A673 (cell line): ENCODE data around the gene UQCRC1. TPM values are rescaled to one million over a fixed set of nuclear protein-coding genes. Genes with fewer than 3 reads are reported as not detected.

Source experiments
- BruUV-seq: library from RNA; stranded (reverse); fragments of 400-500 nt; replicated peaks from 2 replicates; lab custom pipeline; 2021; lab: Mats Ljungman, UMichigan
- CTCF ChIA-PET: fragments of 300-600 bp; sonication (Branson Sonifier 250); formaldehyde crosslinking; loops from one replicate; lab custom pipeline; 2022; ENCODE audit warnings: antibody characterized with exemption; lab: Charles Lee
- POLR2A ChIA-PET: fragments of 300-600 bp; sonication (Branson Sonifier 250); formaldehyde crosslinking; loops from one replicate; lab custom pipeline; 2022; ENCODE audit warnings: antibody characterized with exemption; ENCODE audit not compliant: low non-redundant PET; lab: Charles Lee
- DNase-seq: peaks from one replicate; pipeline ENCODE4 v3.0.0-alpha.2; 2015; ENCODE audit warnings: low spot score
- H3K27ac ChIP-seq: fragments of 200-600 bp; sonication (generic); 2 replicates; pipeline ENCODE4 v1.5.1; 2016; ENCODE audit warnings: mixed run types, low read depth, mild to moderate bottlenecking, mixed read lengths, antibody characterized with exemption, low read length; ENCODE audit not compliant: poor library complexity, severe bottlenecking
- H3K27me3 ChIP-seq: fragments of 200-600 bp; sonication (generic); replicated peaks from 2 replicates; pipeline ENCODE4 v1.6.1; 2017; ENCODE audit warnings: mixed run types, low read depth, mild to moderate bottlenecking, mixed read lengths, antibody characterized with exemption, low read length; ENCODE audit not compliant: insufficient read depth, poor library complexity
- H3K36me3 ChIP-seq: fragments of 200-600 bp; sonication (generic); 2 replicates; pipeline ENCODE4 v1.6.1; 2016; ENCODE audit warnings: mixed run types, mild to moderate bottlenecking, mixed read lengths, antibody characterized with exemption, low read length; ENCODE audit not compliant: insufficient read depth, poor library complexity, severe bottlenecking
- H3K4me1 ChIP-seq: fragments of 200-600 bp; sonication (generic); 2 replicates; pipeline ENCODE4 v1.6.1; 2017; ENCODE audit warnings: mixed run types, mild to moderate bottlenecking, mixed read lengths, antibody characterized with exemption, low read length; ENCODE audit not compliant: insufficient read depth, poor library complexity, severe bottlenecking
- H3K4me3 ChIP-seq: fragments of 200-600 bp; sonication (generic); 2 replicates; pipeline ENCODE4 v1.5.1; 2016; ENCODE audit warnings: low read depth, mixed run types, mild to moderate bottlenecking, mixed read lengths, low read length; ENCODE audit not compliant: poor library complexity, severe bottlenecking
- H3K9me3 ChIP-seq: fragments of 200-600 bp; sonication (generic); 2 replicates; pipeline ENCODE4 v1.6.1; 2016; ENCODE audit warnings: mixed run types, low read depth, mild to moderate bottlenecking, mixed read lengths, antibody characterized with exemption, low read length; ENCODE audit not compliant: poor library complexity, severe bottlenecking
- CTCF ChIP-seq: fragments of 300-800, 200-600 bp; sonication (generic); conservative IDR thresholded peaks from 2 replicates; pipeline ENCODE4 v1.5.1; 2017; ENCODE audit warnings: low read depth, mild to moderate bottlenecking, antibody characterized with exemption, low read length, moderate library complexity, mixed read lengths
- EZH2 ChIP-seq: fragments of 200-600 bp; sonication (generic); IDR thresholded peaks from 2 replicates; pipeline ENCODE4 v1.6.1; 2017; ENCODE audit warnings: borderline replicate concordance, low read depth, mild to moderate bottlenecking, mixed read lengths, antibody characterized with exemption, low read length; ENCODE audit not compliant: poor library complexity, severe bottlenecking
- intact Hi-C: fragments of 100-400 bp; cut with micrococcal nuclease; formaldehyde crosslinking; loops from one replicate; pipeline ENCODE4 v1.10.0; 2022; ENCODE audit not compliant: unreplicated experiment
- total RNA-seq: library from RNA; stranded (reverse); gene quantifications from 2 replicates; pipeline ENCODE4 v1.2.3, GENCODE V29; 2021

Gene UQCRC1
- total RNA-seq, 1 experiment from 2014 or later = 189 TPM

- Histone ChIP-seq H3K27me3 (no peaks in the 10 kb centered on the region), H3K4me1 (no peaks in the 10 kb centered on the region), H3K36me3 (no peaks in the 10 kb centered on the region), H3K9me3 (no peaks in the 10 kb centered on the region), H3K27ac (no peak overlapping the region), H3K4me3 (no peak overlapping the region)
- intact Hi-C loops = no loop called here
- POLR2A ChIA-PET = no interaction called here
- TF ChIP-seq CTCF = no peak
- CTCF ChIA-PET = no interaction called here
- DNase-seq = no peak
- no TSS peak for BruUV-seq
Measured at GRCh38 chr3:48628277-48629017, 19.0 kb upstream of the UQCRC1 start.

- H3K4me3 ChIP-seq = no peak overlapping the region
- intact Hi-C loops = no loop called here
- H3K9me3 ChIP-seq = no peaks in the 10 kb centered on the region
- H3K4me1 ChIP-seq = no peaks in the 10 kb centered on the region
- TF ChIP-seq EZH2 (no peak), CTCF (no peak)
- no TSS peak for BruUV-seq
- no peak overlapping the region for H3K27ac ChIP-seq
- CTCF ChIA-PET = no interaction called here
- POLR2A ChIA-PET = no interaction called here
- no peak for DNase-seq
- H3K27me3 ChIP-seq = no peaks in the 10 kb centered on the region
- no peaks in the 10 kb centered on the region for H3K36me3 ChIP-seq
Measured at GRCh38 chr3:48625600-48625999, 16.2 kb upstream of the UQCRC1 start.

- no peak overlapping the region for H3K27ac ChIP-seq
- H3K4me3 ChIP-seq = no peak overlapping the region
- no peaks in the 10 kb centered on the region for H3K27me3 ChIP-seq
- CTCF ChIA-PET = no interaction called here
- H3K4me1 ChIP-seq = no peaks in the 10 kb centered on the region
- H3K9me3 ChIP-seq = no peaks in the 10 kb centered on the region
- DNase-seq = no peak
- POLR2A ChIA-PET = no interaction called here
- intact Hi-C loops = no loop called here
- BruUV-seq = no TSS peak
- TF ChIP-seq EZH2 (no peak), CTCF (no peak)
- H3K36me3 ChIP-seq = no peaks in the 10 kb centered on the region
Measured at GRCh38 chr3:48624767-48625166, 15.3 kb upstream of the UQCRC1 start.
